HAP-1 (cell line): ENCODE measurements around the gene SPATA6.
"Not testable (repeated sequence)": the region's sequence is repeated elsewhere in the genome, so short reads cannot be mapped to it uniquely, and the experiment has no call there.

Experiments
- DNase-seq, 2 experiments: peaks; one replicate each; pipeline ENCODE4 v3.0.0-alpha.2; 2016 to 2020; ENCODE audit warnings: low spot score in 2 of 2
- H3K27me3 ChIP-seq: fragments of 250-450 bp; sonication (Bioruptor Pico); 2 replicates; pipeline ENCODE4 v1.5.1; 2020; ENCODE audit warnings: low read depth, mild to moderate bottlenecking, moderate library complexity
- H3K36me3 ChIP-seq: fragments of 250-450 bp; sonication (Bioruptor Pico); replicated peaks from 2 replicates; pipeline ENCODE4 v1.5.1; 2020; ENCODE audit warnings: mild to moderate bottlenecking
- H3K4me1 ChIP-seq: fragments of 250-450 bp; sonication (Bioruptor Pico); 2 replicates; pipeline ENCODE4 v1.5.1; 2020; ENCODE audit warnings: mild to moderate bottlenecking
- H3K4me3 ChIP-seq: fragments of 250-450 bp; sonication (Bioruptor Pico); 2 replicates; pipeline ENCODE4 v1.5.1; 2020; ENCODE audit warnings: mild to moderate bottlenecking, moderate library complexity
- H3K9me3 ChIP-seq: fragments of 250-450 bp; sonication (Bioruptor Pico); 2 replicates; pipeline ENCODE4 v1.5.1; 2020; ENCODE audit warnings: mild to moderate bottlenecking, moderate library complexity
- in situ Hi-C: fragments of 300-500 bp; cut with MboI; formaldehyde crosslinking; loops from 3 replicates; pipeline ENCODE4 v1.14.3; 2020; ENCODE audit warnings: low sequenced_read_pairs, inconsistent platforms, mixed read lengths

Gene SPATA6

GRCh38 chr1:48291421-48291820 is 180.6 kb downstream of the SPATA6 start:
- in situ Hi-C loops = no loop called here
- Histone ChIP-seq H3K27me3 (no peaks in the 10 kb centered on the region), H3K4me3 (no peak overlapping the region), H3K9me3 (no peaks in the 10 kb centered on the region), H3K4me1 (no peaks in the 10 kb centered on the region), H3K36me3 (no peaks in the 10 kb centered on the region)
- DNase-seq = no peak

GRCh38 chr1:48285525-48285924 is 186.5 kb downstream of the SPATA6 start:
- Histone ChIP-seq H3K36me3 (no peaks in the 10 kb centered on the region), H3K4me1 (no peaks in the 10 kb centered on the region), H3K4me3 (no peak overlapping the region), H3K27me3 (no peaks in the 10 kb centered on the region), H3K9me3 (no peaks in the 10 kb centered on the region)
- no peak for DNase-seq
- in situ Hi-C loops = no loop called here

GRCh38 chr1:48284696-48285420 is 187.1 kb downstream of the SPATA6 start:
- DNase-seq, H3K4me1 ChIP-seq, in situ Hi-C loops, H3K9me3 ChIP-seq, H3K36me3 ChIP-seq, H3K4me3 ChIP-seq, H3K27me3 ChIP-seq: not testable (repeated sequence)

GRCh38 chr1:48282329-48282728 is 189.7 kb downstream of the SPATA6 start:
- in situ Hi-C loops, H3K4me1 ChIP-seq, DNase-seq, H3K9me3 ChIP-seq, H3K27me3 ChIP-seq, H3K4me3 ChIP-seq, H3K36me3 ChIP-seq: not testable (repeated sequence)

GRCh38 chr1:48277437-48277836 is 194.6 kb downstream of the SPATA6 start:
- DNase-seq, H3K4me1 ChIP-seq, H3K36me3 ChIP-seq, H3K4me3 ChIP-seq, in situ Hi-C loops, H3K27me3 ChIP-seq, H3K9me3 ChIP-seq: not testable (repeated sequence)

- no peaks in the 10 kb centered on the region for H3K4me1 ChIP-seq
- no peaks in the 10 kb centered on the region for H3K27me3 ChIP-seq
- no peaks in the 10 kb centered on the region for H3K36me3 ChIP-seq
- in situ Hi-C loops = no loop called here
- no peak overlapping the region for H3K4me3 ChIP-seq
- DNase-seq = no peak
- H3K9me3 ChIP-seq = no peaks in the 10 kb centered on the region
These were observed 205.4 kb downstream of the SPATA6 start for GRCh38 chr1:48266576-48266975.

- DNase-seq = no peak
- Histone ChIP-seq H3K36me3 (no peaks in the 10 kb centered on the region), H3K9me3 (no peaks in the 10 kb centered on the region), H3K4me1 (no peaks in the 10 kb centered on the region), H3K4me3 (no peak overlapping the region), H3K27me3 (no peaks in the 10 kb centered on the region)
- in situ Hi-C loops = no loop called here
These were observed 209.0 kb downstream of the SPATA6 start for GRCh38 chr1:48263041-48263440.

- no peak for DNase-seq
- H3K4me3 ChIP-seq = no peak overlapping the region
- no peaks in the 10 kb centered on the region for H3K4me1 ChIP-seq
- H3K36me3 ChIP-seq = no peaks in the 10 kb centered on the region
- no peaks in the 10 kb centered on the region for H3K9me3 ChIP-seq
- in situ Hi-C loops = no loop called here
- no peaks in the 10 kb centered on the region for H3K27me3 ChIP-seq
These were observed 210.1 kb downstream of the SPATA6 start for GRCh38 chr1:48261881-48262400.

- no peak overlapping the region for H3K4me3 ChIP-seq
- no peak for DNase-seq
- no peaks in the 10 kb centered on the region for H3K36me3 ChIP-seq
- H3K27me3 ChIP-seq = no peaks in the 10 kb centered on the region
- no peaks in the 10 kb centered on the region for H3K4me1 ChIP-seq
- H3K9me3 ChIP-seq = no peaks in the 10 kb centered on the region
- in situ Hi-C loops = no loop called here
These were observed 213.9 kb downstream of the SPATA6 start for GRCh38 chr1:48258106-48258505.

- Histone ChIP-seq H3K36me3 (no peaks in the 10 kb centered on the region), H3K4me1 (no peaks in the 10 kb centered on the region), H3K4me3 (no peak overlapping the region), H3K27me3 (no peaks in the 10 kb centered on the region), H3K9me3 (no peaks in the 10 kb centered on the region)
- no peak for DNase-seq
- in situ Hi-C loops = no loop called here
These were observed 217.8 kb downstream of the SPATA6 start for GRCh38 chr1:48254254-48254653.

- no peaks in the 10 kb centered on the region for H3K4me1 ChIP-seq
- no peaks in the 10 kb centered on the region for H3K9me3 ChIP-seq
- in situ Hi-C loops = no loop called here
- no peak overlapping the region for H3K4me3 ChIP-seq
- DNase-seq = no peak
- H3K36me3 ChIP-seq = no peaks in the 10 kb centered on the region
- H3K27me3 ChIP-seq = no peaks in the 10 kb centered on the region
These were observed 220.2 kb downstream of the SPATA6 start for GRCh38 chr1:48251821-48252220.

- Histone ChIP-seq H3K4me1 (no peaks in the 10 kb centered on the region), H3K9me3 (no peaks in the 10 kb centered on the region), H3K4me3 (no peak overlapping the region), H3K36me3 (no peaks in the 10 kb centered on the region), H3K27me3 (no peaks in the 10 kb centered on the region)
- peak in 1 of 2 experiments; percentile 13 for DNase-seq
- in situ Hi-C loops = no loop called here
These were observed 220.7 kb downstream of the SPATA6 start for GRCh38 chr1:48251323-48251722.

- no peak for DNase-seq
- Histone ChIP-seq H3K4me1 (no peaks in the 10 kb centered on the region), H3K9me3 (no peaks in the 10 kb centered on the region), H3K4me3 (no peak overlapping the region), H3K27me3 (no peaks in the 10 kb centered on the region), H3K36me3 (no peaks in the 10 kb centered on the region)
- in situ Hi-C loops = no loop called here
These were observed 221.4 kb downstream of the SPATA6 start for GRCh38 chr1:48250572-48250971.

GRCh38 chr1:48249868-48250267 is 222.1 kb downstream of the SPATA6 start:
- no peaks in the 10 kb centered on the region for H3K9me3 ChIP-seq
- in situ Hi-C loops = no loop called here
- no peaks in the 10 kb centered on the region for H3K4me1 ChIP-seq
- H3K27me3 ChIP-seq = no peaks in the 10 kb centered on the region
- no peak overlapping the region for H3K4me3 ChIP-seq
- no peaks in the 10 kb centered on the region for H3K36me3 ChIP-seq
- DNase-seq = no peak

- no peaks in the 10 kb centered on the region for H3K36me3 ChIP-seq
- in situ Hi-C loops = no loop called here
- no peaks in the 10 kb centered on the region for H3K27me3 ChIP-seq
- no peaks in the 10 kb centered on the region for H3K9me3 ChIP-seq
- DNase-seq = no peak
- no peaks in the 10 kb centered on the region for H3K4me1 ChIP-seq
- no peak overlapping the region for H3K4me3 ChIP-seq
These were observed 223.6 kb downstream of the SPATA6 start for GRCh38 chr1:48248356-48248755.
